ENCODE measurements around the gene GPR155.

- TF ChIP-seq CTCF (conservative IDR thresholded peaks at IDR 0.05; ENCODE audit: low read length) (no peak), EZH2phosphoT487 (IDR thresholded peaks at IDR 0.05; ENCODE audit: borderline replicate concordance, low read depth, low read length) (no peak)
These were observed 4.0 kb downstream of the GPR155 start for GRCh38 chr2:174482854-174483253.
